ENCODE data around the gene ZNF624.

The ZNF624 gene

DNA sequence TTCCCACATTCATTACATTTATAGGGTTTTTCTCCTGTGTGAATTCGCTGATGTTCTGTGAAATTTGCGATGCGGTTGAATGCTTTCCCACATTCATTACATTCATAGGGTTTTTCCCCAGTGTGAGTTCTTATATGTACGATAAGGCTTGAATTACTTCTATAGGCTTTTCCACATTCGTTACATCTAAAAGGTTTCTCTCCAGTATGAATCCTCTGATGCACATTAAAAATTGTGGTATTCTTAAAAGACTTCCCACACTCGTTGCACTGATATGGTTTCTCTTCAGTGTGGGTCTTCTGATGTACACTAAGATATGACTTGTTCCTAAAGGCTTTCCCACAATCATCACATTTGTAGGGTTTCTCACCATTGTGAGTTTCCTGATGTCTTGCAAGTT is 30.4 kb downstream of the ZNF624 start:
- no peak overlapping the region for H3K56ac ChIP-seq (ENCODE audit: low read length)
- no peaks in the 10 kb centered on the region for H3K79me2 ChIP-seq (ENCODE audit: control insufficient read depth, insufficient read depth, low read length)
- no peaks in the 10 kb centered on the region for H3K79me1 ChIP-seq (ENCODE audit: low read length)
- H3K4me2 ChIP-seq (ENCODE audit: low read length): no peak overlapping the region
- H3K4me1 ChIP-seq (ENCODE audit: control insufficient read depth, low read depth, low read length): no peaks in the 10 kb centered on the region
- no peak overlapping the region for H2BK120ac ChIP-seq (ENCODE audit: low read depth, low read length)
- H2BK5ac ChIP-seq (ENCODE audit: low read length): no peak overlapping the region
- no peak overlapping the region for H3K9ac ChIP-seq (ENCODE audit: low read length)
- no peak overlapping the region for H3K18ac ChIP-seq (ENCODE audit: low read length)
- no peak overlapping the region for H2AK5ac ChIP-seq (ENCODE audit: low read length)
- H4K8ac ChIP-seq (ENCODE audit: low read depth, low read length): no peak overlapping the region
- no peak overlapping the region for H3K4ac ChIP-seq (ENCODE audit: low read depth, low read length)
- H3K27ac ChIP-seq (ENCODE audit: low read depth, low read length): no peak overlapping the region
- H3K4me3 ChIP-seq (ENCODE audit: low read length): no peak overlapping the region
- no peaks in the 10 kb centered on the region for H3K36me3 ChIP-seq (ENCODE audit: control insufficient read depth, insufficient read depth, low read length)
- H4K5ac ChIP-seq (ENCODE audit: low read length): no peak overlapping the region
- H3K23ac ChIP-seq (ENCODE audit: low read length): no peak overlapping the region
- no CpG with 5 or more reads among the region's 6 CpGs for WGBS (ENCODE audit: extremely low coverage, insufficient coverage, low lambda C conversion rate)
- H3K27me3 ChIP-seq (ENCODE audit: insufficient read depth, low read length, poor library complexity): no peaks in the 10 kb centered on the region
- H2BK15ac ChIP-seq (replicated peaks; ENCODE audit: low read depth): no peak overlapping the region
- no peak for DNase-seq

DNA sequence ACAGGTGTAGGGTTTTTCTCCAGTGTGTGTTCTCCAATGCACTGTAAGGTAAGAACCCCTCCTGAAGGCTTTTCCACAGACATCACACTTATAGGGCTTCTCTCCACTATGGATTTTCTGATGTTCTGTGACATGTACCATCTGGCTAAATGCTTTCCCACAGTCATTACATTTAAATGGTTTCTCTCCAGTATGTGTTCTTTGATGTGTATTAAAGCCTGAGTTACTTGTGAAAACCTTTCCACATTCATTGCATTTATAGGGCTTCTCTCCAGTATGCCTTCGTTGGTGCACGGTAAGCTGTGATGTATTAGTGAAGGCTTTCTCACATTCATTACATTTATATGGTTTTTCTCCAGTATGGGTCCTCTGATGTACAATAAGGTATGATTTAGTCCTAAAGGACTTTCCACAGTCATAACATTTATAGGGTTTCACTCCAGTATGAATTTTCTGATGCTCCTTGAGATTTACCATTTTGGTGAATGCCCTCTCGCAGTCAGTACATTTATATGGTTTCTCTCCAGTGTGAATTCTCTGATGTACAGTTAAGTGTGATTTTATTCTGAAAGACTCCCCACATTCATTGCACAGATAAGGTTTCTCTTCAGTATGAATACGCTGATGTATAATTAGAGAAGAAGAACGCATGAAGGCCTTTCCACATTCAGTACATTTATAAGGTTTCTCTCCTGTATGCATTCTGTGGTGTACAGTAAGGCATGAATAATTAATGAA is 30.9 kb downstream of the ZNF624 start:
- Histone ChIP-seq H3K27me3 (ENCODE audit: insufficient read depth, low read length, poor library complexity) (no peaks in the 10 kb centered on the region), H2BK15ac (replicated peaks; ENCODE audit: low read depth) (no peak overlapping the region), H3K36me3 (ENCODE audit: control insufficient read depth, insufficient read depth, low read length) (no peaks in the 10 kb centered on the region), H3K23ac (ENCODE audit: low read length) (no peak overlapping the region), H4K5ac (ENCODE audit: low read length) (no peak overlapping the region), H3K9ac (ENCODE audit: low read length) (no peak overlapping the region), H4K8ac (ENCODE audit: low read depth, low read length) (no peak overlapping the region), H3K18ac (ENCODE audit: low read length) (no peak overlapping the region), H3K4ac (ENCODE audit: low read depth, low read length) (no peak overlapping the region), H3K56ac (ENCODE audit: low read length) (no peak overlapping the region), H2BK5ac (ENCODE audit: low read length) (no peak overlapping the region), H3K4me1 (ENCODE audit: control insufficient read depth, low read depth, low read length) (no peaks in the 10 kb centered on the region), H3K79me1 (ENCODE audit: low read length) (no peaks in the 10 kb centered on the region), H2AK5ac (ENCODE audit: low read length) (no peak overlapping the region), H3K4me2 (ENCODE audit: low read length) (no peak overlapping the region), H3K27ac (ENCODE audit: low read depth, low read length) (no peak overlapping the region), H3K79me2 (ENCODE audit: control insufficient read depth, insufficient read depth, low read length) (no peaks in the 10 kb centered on the region), H2BK120ac (ENCODE audit: low read depth, low read length) (no peak overlapping the region), H3K4me3 (ENCODE audit: low read length) (no peak overlapping the region)
- WGBS (ENCODE audit: extremely low coverage, insufficient coverage, low lambda C conversion rate): no CpG with 5 or more reads among the region's 5 CpGs
- DNase-seq: no peak

DNA sequence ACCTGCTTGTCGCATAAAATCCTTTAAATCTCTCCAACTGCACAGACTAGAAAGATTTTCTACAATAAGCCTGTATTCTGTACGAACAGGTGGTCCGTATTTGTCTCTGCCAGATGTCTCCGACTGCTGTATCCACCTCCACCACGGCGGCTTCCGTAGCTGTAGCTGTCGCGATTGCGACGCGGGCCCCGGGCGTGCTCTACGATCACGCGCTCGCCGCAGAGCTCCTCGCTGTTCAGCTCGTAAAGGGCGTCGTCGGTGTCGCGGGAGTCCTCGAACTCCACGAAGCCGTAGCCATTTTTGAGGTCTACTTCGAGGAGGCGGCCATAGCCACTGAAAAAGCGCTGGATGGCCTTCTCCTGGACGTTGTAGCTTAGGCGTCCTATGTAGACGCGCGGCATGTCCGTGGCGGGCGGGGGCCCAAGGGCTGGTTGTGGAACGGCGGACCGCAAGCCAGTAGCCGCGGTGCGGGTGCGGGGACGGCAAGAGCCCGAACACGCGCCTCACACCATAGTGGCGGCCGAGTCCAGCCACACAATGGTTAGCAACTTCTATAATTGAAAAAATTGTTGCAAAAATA is 36.1 kb downstream of the ZNF624 start:
- no CpG with 5 or more reads among the region's 53 CpGs for WGBS (ENCODE audit: extremely low coverage, insufficient coverage, low lambda C conversion rate)
- H3K79me2 ChIP-seq (ENCODE audit: control insufficient read depth, insufficient read depth, low read length): no peaks in the 10 kb centered on the region
- no peak for DNase-seq
- H2BK15ac ChIP-seq (replicated peaks; ENCODE audit: low read depth): no peak overlapping the region
- H3K23ac ChIP-seq (ENCODE audit: low read length): no peak overlapping the region
- no peak overlapping the region for H4K8ac ChIP-seq (ENCODE audit: low read depth, low read length)
- H3K56ac ChIP-seq (ENCODE audit: low read length): no peak overlapping the region
- no peak overlapping the region for H3K4me2 ChIP-seq (ENCODE audit: low read length)
- no peaks in the 10 kb centered on the region for H3K4me1 ChIP-seq (ENCODE audit: control insufficient read depth, low read depth, low read length)
- H3K4ac ChIP-seq (ENCODE audit: low read depth, low read length): no peak overlapping the region
- no peak overlapping the region for H2AK5ac ChIP-seq (ENCODE audit: low read length)
- no peaks in the 10 kb centered on the region for H3K36me3 ChIP-seq (ENCODE audit: control insufficient read depth, insufficient read depth, low read length)
- H3K27me3 ChIP-seq (ENCODE audit: insufficient read depth, low read length, poor library complexity): no peaks in the 10 kb centered on the region
- H2BK5ac ChIP-seq (ENCODE audit: low read length): no peak overlapping the region
- H3K9ac ChIP-seq (ENCODE audit: low read length): no peak overlapping the region
- H3K27ac ChIP-seq (ENCODE audit: low read depth, low read length): no peak overlapping the region
- H2BK120ac ChIP-seq (ENCODE audit: low read depth, low read length): no peak overlapping the region
- H3K79me1 ChIP-seq (ENCODE audit: low read length): no peaks in the 10 kb centered on the region
- no peak overlapping the region for H3K4me3 ChIP-seq (ENCODE audit: low read length)
- H4K5ac ChIP-seq (ENCODE audit: low read length): no peak overlapping the region
- H3K18ac ChIP-seq (ENCODE audit: low read length): no peak overlapping the region

DNA sequence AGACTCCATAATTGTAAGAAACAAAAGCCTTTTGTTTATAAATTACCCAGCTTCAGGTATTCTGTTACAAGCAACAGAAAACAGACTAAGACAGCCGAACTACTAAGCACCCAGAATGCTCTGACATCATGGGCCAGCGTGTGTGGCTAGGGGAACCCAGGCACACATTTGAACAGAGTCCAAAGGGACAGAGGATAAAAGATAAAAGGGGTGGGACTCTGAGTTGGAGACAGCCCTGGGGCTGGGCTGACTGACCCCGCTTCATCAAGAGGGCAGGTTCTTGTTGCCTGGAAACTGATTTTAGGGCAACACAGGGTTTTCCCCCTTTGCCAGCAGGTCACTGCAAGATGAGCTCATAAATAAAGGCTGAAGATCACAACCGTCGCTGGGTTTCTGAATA is 54.1 kb downstream of the ZNF624 start:
- Histone ChIP-seq H3K36me3 (ENCODE audit: control insufficient read depth, insufficient read depth, low read length) (no peaks in the 10 kb centered on the region), H3K79me1 (ENCODE audit: low read length) (no peaks in the 10 kb centered on the region), H3K9ac (ENCODE audit: low read length) (no peak overlapping the region), H3K23ac (ENCODE audit: low read length) (no peak overlapping the region), H2AK5ac (ENCODE audit: low read length) (no peak overlapping the region), H3K79me2 (ENCODE audit: control insufficient read depth, insufficient read depth, low read length) (no peaks in the 10 kb centered on the region), H3K18ac (ENCODE audit: low read length) (no peak overlapping the region), H2BK5ac (ENCODE audit: low read length) (no peak overlapping the region), H4K5ac (ENCODE audit: low read length) (no peak overlapping the region), H3K4ac (ENCODE audit: low read depth, low read length) (no peak overlapping the region), H3K56ac (ENCODE audit: low read length) (no peak overlapping the region), H3K27ac (ENCODE audit: low read depth, low read length) (no peak overlapping the region), H3K27me3 (ENCODE audit: insufficient read depth, low read length, poor library complexity) (no peaks in the 10 kb centered on the region), H3K4me3 (ENCODE audit: low read length) (no peak overlapping the region), H4K8ac (ENCODE audit: low read depth, low read length) (no peak overlapping the region), H3K4me2 (ENCODE audit: low read length) (no peak overlapping the region), H3K4me1 (ENCODE audit: control insufficient read depth, low read depth, low read length) (no peaks in the 10 kb centered on the region), H2BK15ac (replicated peaks; ENCODE audit: low read depth) (no peak overlapping the region), H2BK120ac (ENCODE audit: low read depth, low read length) (no peak overlapping the region)
- DNase-seq: no peak
- no CpG with 5 or more reads among the region's 5 CpGs for WGBS (ENCODE audit: extremely low coverage, insufficient coverage, low lambda C conversion rate)

DNA sequence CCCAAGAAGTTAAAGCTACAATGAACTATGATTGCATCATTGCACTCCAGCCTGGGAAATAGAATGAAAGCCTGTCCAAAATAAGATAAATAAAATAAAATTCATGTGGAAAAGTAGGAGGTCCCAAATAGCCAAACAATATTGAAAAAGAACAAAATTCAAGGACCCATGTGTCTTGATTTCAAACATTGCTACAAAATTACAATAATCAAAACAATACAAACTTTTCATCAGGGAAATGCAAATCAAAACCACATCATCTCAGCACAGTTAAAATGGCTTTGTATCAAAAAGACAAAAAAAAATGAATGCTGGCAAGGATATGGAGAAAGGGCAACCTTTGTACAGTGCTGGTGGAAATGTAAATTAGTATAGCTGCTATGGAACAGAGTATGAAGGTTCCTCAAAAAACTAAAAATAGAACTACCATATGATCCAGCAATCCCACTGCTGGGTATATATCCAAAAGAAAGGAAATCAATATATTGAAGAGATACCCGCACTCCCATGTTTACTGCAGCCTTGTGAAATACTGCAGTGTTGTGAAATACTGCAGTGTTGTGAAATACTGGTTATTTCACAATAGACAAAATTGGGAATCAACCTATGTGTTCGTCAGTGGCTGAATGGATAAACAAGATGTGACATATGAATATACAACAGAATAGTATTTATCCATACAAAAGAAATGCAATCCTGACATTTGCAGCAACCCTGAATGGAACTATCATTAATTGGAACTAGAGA is 60.1 kb downstream of the ZNF624 start:
- no peaks in the 10 kb centered on the region for H3K4me1 ChIP-seq (ENCODE audit: control insufficient read depth, low read depth, low read length)
- no peak overlapping the region for H2BK15ac ChIP-seq (replicated peaks; ENCODE audit: low read depth)
- no CpG with 5 or more reads among the region's 2 CpGs for WGBS (ENCODE audit: extremely low coverage, insufficient coverage, low lambda C conversion rate)
- no peak overlapping the region for H3K27ac ChIP-seq (ENCODE audit: low read depth, low read length)
- H3K27me3 ChIP-seq (ENCODE audit: insufficient read depth, low read length, poor library complexity): no peaks in the 10 kb centered on the region
- no peaks in the 10 kb centered on the region for H3K79me2 ChIP-seq (ENCODE audit: control insufficient read depth, insufficient read depth, low read length)
- H3K4ac ChIP-seq (ENCODE audit: low read depth, low read length): no peak overlapping the region
- H3K4me3 ChIP-seq (ENCODE audit: low read length): no peak overlapping the region
- no peaks in the 10 kb centered on the region for H3K79me1 ChIP-seq (ENCODE audit: low read length)
- H4K5ac ChIP-seq (ENCODE audit: low read length): no peak overlapping the region
- DNase-seq: no peak
- H4K8ac ChIP-seq (ENCODE audit: low read depth, low read length): no peak overlapping the region
- no peak overlapping the region for H2AK5ac ChIP-seq (ENCODE audit: low read length)
- no peak overlapping the region for H3K23ac ChIP-seq (ENCODE audit: low read length)
- no peaks in the 10 kb centered on the region for H3K36me3 ChIP-seq (ENCODE audit: control insufficient read depth, insufficient read depth, low read length)
- no peak overlapping the region for H2BK120ac ChIP-seq (ENCODE audit: low read depth, low read length)
- no peak overlapping the region for H3K56ac ChIP-seq (ENCODE audit: low read length)
- H3K4me2 ChIP-seq (ENCODE audit: low read length): no peak overlapping the region
- H2BK5ac ChIP-seq (ENCODE audit: low read length): no peak overlapping the region
- H3K9ac ChIP-seq (ENCODE audit: low read length): no peak overlapping the region
- H3K18ac ChIP-seq (ENCODE audit: low read length): no peak overlapping the region
